ENCODE data around the gene PRIM2.
"Not testable (repeated sequence)": the region's sequence is repeated elsewhere in the genome, so short reads cannot be mapped to it uniquely, and the experiment has no call there.

PRIM2 gene

DNA sequence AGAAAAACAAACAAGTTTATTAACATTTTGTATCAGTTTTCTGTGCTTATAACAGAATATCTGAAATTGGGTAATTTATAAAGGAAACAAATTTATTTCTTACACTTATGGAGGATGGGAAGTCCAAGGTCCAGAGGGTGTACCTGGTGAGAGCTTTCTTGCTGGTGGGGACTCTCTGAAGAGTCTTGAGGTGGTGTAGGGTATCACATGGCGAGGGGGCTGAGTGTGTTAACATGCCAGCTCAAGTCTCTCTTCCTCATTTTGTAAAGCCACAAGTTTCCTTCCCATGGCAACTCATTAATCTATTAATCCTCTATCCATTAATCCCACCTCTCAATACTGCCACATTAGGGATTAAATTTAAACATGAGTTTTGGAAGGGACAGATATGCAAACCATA, 212.3 kb downstream of the PRIM2 start:
- not testable (repeated sequence) for H3K27ac ChIP-seq (ENCODE audit: low read length); H3K4me3 ChIP-seq (ENCODE audit: low read length); H3K36me3 ChIP-seq (ENCODE audit: insufficient read depth, low read depth, low read length); H3K9me3 ChIP-seq (ENCODE audit: insufficient read depth, low read depth, low read length); H3K9ac ChIP-seq (ENCODE audit: low read depth, low read length); H3K4me1 ChIP-seq (ENCODE audit: insufficient read depth, low read length); H3K27me3 ChIP-seq (ENCODE audit: insufficient read depth, low read length)

DNA sequence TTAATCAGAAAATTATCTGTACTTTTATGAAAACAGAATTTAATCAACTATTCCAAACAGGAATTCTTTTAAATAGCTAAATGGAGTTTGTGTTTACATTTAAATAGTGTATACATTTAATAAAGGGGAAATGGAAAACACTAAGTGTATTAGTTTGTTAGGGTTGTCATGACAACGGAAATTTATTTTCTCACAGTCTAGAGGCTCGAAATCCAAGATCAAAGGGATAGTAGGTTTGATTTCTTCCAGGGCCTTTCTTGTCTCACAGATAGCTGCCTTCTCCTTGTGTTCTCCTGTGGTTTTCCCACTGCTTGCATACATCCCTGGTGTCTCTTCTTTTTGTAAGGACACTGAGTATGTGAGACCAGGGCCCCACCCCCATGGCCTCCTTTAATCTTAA, 215.2 kb downstream of the PRIM2 start:
- not testable (repeated sequence) for H3K4me1 ChIP-seq (ENCODE audit: insufficient read depth, low read length); H3K27me3 ChIP-seq (ENCODE audit: insufficient read depth, low read length); H3K9ac ChIP-seq (ENCODE audit: low read depth, low read length); H3K36me3 ChIP-seq (ENCODE audit: insufficient read depth, low read depth, low read length); H3K9me3 ChIP-seq (ENCODE audit: insufficient read depth, low read depth, low read length); H3K27ac ChIP-seq (ENCODE audit: low read length); H3K4me3 ChIP-seq (ENCODE audit: low read length)

GRCh38 chr6:57535121-57535520, 217.7 kb downstream of the PRIM2 start:
- not testable (repeated sequence) for H3K4me3 ChIP-seq (ENCODE audit: low read length); H3K27ac ChIP-seq (ENCODE audit: low read length); H3K36me3 ChIP-seq (ENCODE audit: insufficient read depth, low read depth, low read length); H3K4me1 ChIP-seq (ENCODE audit: insufficient read depth, low read length); H3K27me3 ChIP-seq (ENCODE audit: insufficient read depth, low read length); H3K9ac ChIP-seq (ENCODE audit: low read depth, low read length); H3K9me3 ChIP-seq (ENCODE audit: insufficient read depth, low read depth, low read length)

GRCh38 chr6:57535994-57536393, 218.6 kb downstream of the PRIM2 start:
- not testable (repeated sequence) for H3K9me3 ChIP-seq (ENCODE audit: insufficient read depth, low read depth, low read length); H3K4me3 ChIP-seq (ENCODE audit: low read length); H3K9ac ChIP-seq (ENCODE audit: low read depth, low read length); H3K4me1 ChIP-seq (ENCODE audit: insufficient read depth, low read length); H3K27ac ChIP-seq (ENCODE audit: low read length); H3K36me3 ChIP-seq (ENCODE audit: insufficient read depth, low read depth, low read length); H3K27me3 ChIP-seq (ENCODE audit: insufficient read depth, low read length)

- H3K4me1 ChIP-seq (ENCODE audit: insufficient read depth, low read length); H3K36me3 ChIP-seq (ENCODE audit: insufficient read depth, low read depth, low read length); H3K9ac ChIP-seq (ENCODE audit: low read depth, low read length); H3K27me3 ChIP-seq (ENCODE audit: insufficient read depth, low read length); H3K4me3 ChIP-seq (ENCODE audit: low read length); H3K27ac ChIP-seq (ENCODE audit: low read length); H3K9me3 ChIP-seq (ENCODE audit: insufficient read depth, low read depth, low read length): not testable (repeated sequence)
Measured at GRCh38 chr6:57537916-57538315, 220.5 kb downstream of the PRIM2 start.

DNA sequence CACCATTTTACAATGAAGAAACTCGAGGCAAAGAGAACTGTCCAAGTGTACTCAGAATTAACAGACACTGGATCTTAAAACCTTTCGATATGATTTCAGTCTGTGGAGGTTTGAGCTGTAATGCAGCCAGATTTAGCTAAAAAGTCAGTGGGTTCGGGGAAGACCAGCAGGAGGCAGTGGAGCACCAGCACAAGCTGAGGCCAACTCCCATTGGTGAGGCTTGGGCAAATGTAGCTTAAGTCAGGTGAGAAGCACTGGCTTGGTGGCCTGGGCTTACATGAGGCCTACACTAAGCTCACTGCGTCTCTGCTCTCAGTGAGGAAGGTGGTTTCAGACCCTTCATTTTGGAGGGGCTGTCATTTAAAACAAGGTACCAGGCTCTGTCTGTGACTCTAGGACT, 234.5 kb downstream of the PRIM2 start:
- H3K27ac ChIP-seq (ENCODE audit: low read length); H3K4me1 ChIP-seq (ENCODE audit: insufficient read depth, low read length); H3K9ac ChIP-seq (ENCODE audit: low read depth, low read length); H3K36me3 ChIP-seq (ENCODE audit: insufficient read depth, low read depth, low read length); H3K4me3 ChIP-seq (ENCODE audit: low read length); H3K27me3 ChIP-seq (ENCODE audit: insufficient read depth, low read length); H3K9me3 ChIP-seq (ENCODE audit: insufficient read depth, low read depth, low read length): not testable (repeated sequence)

GRCh38 chr6:57557855-57558254, 240.4 kb downstream of the PRIM2 start:
- not testable (repeated sequence) for H3K9me3 ChIP-seq (ENCODE audit: insufficient read depth, low read depth, low read length); H3K9ac ChIP-seq (ENCODE audit: low read depth, low read length); H3K27ac ChIP-seq (ENCODE audit: low read length); H3K4me3 ChIP-seq (ENCODE audit: low read length); H3K4me1 ChIP-seq (ENCODE audit: insufficient read depth, low read length); H3K27me3 ChIP-seq (ENCODE audit: insufficient read depth, low read length); H3K36me3 ChIP-seq (ENCODE audit: insufficient read depth, low read depth, low read length)

GRCh38 chr6:57559170-57559569, 241.7 kb downstream of the PRIM2 start:
- not testable (repeated sequence) for H3K27me3 ChIP-seq (ENCODE audit: insufficient read depth, low read length); H3K9me3 ChIP-seq (ENCODE audit: insufficient read depth, low read depth, low read length); H3K9ac ChIP-seq (ENCODE audit: low read depth, low read length); H3K36me3 ChIP-seq (ENCODE audit: insufficient read depth, low read depth, low read length); H3K27ac ChIP-seq (ENCODE audit: low read length); H3K4me3 ChIP-seq (ENCODE audit: low read length); H3K4me1 ChIP-seq (ENCODE audit: insufficient read depth, low read length)

DNA sequence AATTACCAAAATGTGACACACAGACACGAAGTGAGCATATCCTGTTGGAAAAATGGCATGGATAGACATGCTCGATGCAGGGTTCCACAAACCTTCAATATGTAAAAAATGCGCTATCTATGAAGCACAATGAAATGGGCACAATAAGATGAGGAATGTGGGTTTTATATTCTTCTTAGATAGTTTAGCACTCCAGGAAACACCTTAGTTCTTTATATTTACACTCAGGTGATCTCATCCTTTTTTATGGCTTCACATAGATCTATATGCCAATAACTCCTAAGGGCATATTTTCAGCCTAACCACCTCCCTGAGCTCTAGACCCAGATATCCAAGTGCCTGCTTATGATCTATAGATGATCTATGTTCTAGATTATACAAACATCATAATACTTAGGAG, 244.8 kb downstream of the PRIM2 start:
- H3K27ac ChIP-seq (ENCODE audit: low read length); H3K9ac ChIP-seq (ENCODE audit: low read depth, low read length); H3K9me3 ChIP-seq (ENCODE audit: insufficient read depth, low read depth, low read length); H3K36me3 ChIP-seq (ENCODE audit: insufficient read depth, low read depth, low read length); H3K4me3 ChIP-seq (ENCODE audit: low read length); H3K4me1 ChIP-seq (ENCODE audit: insufficient read depth, low read length); H3K27me3 ChIP-seq (ENCODE audit: insufficient read depth, low read length): not testable (repeated sequence)

GRCh38 chr6:57572119-57572518, 254.7 kb downstream of the PRIM2 start:
- H3K36me3 ChIP-seq (ENCODE audit: insufficient read depth, low read depth, low read length); H3K9me3 ChIP-seq (ENCODE audit: insufficient read depth, low read depth, low read length); H3K27me3 ChIP-seq (ENCODE audit: insufficient read depth, low read length); H3K9ac ChIP-seq (ENCODE audit: low read depth, low read length); H3K27ac ChIP-seq (ENCODE audit: low read length); H3K4me3 ChIP-seq (ENCODE audit: low read length); H3K4me1 ChIP-seq (ENCODE audit: insufficient read depth, low read length): not testable (repeated sequence)

DNA sequence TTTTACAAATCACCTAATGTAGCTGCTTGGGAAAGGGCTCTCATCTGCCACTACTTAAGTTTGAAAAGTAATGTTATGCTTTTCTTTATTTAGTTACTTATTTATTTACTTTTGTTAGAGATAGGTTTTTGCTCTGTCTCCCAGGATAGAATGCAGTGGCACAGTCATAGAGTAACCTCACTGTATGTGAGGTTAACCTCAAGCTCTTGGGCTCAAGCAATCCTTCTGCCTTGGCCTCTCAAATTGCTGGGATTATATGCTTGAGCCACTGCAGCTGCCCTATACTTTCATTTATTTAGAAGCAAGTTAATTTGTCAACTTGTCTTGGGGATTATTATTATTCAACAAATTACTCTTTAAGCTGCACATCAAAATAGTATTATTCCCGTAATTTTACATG, 255.4 kb downstream of the PRIM2 start:
- not testable (repeated sequence) for H3K4me1 ChIP-seq (ENCODE audit: insufficient read depth, low read length); H3K9me3 ChIP-seq (ENCODE audit: insufficient read depth, low read depth, low read length); H3K36me3 ChIP-seq (ENCODE audit: insufficient read depth, low read depth, low read length); H3K4me3 ChIP-seq (ENCODE audit: low read length); H3K27me3 ChIP-seq (ENCODE audit: insufficient read depth, low read length); H3K27ac ChIP-seq (ENCODE audit: low read length); H3K9ac ChIP-seq (ENCODE audit: low read depth, low read length)

DNA sequence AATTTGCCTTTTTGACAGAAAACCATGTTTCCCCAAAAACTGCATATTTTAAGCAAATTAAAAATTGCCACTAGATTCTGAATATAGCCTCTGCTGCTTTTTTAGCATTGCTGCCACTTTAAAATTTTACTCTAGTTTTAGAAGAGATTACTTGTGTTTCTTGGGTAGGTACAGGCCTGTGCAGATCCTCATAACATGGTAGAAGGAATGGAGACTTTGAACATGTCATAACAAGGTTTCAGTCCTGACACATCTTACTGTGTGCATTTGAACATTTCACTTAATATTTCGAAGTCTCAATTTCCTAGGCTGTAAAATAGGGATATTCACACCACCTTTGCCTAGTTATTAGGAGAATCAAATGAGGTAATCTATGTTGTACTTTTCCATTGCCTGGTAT, 259.6 kb downstream of the PRIM2 start:
- not testable (repeated sequence) for H3K9ac ChIP-seq (ENCODE audit: low read depth, low read length); H3K27me3 ChIP-seq (ENCODE audit: insufficient read depth, low read length); H3K4me3 ChIP-seq (ENCODE audit: low read length); H3K36me3 ChIP-seq (ENCODE audit: insufficient read depth, low read depth, low read length); H3K9me3 ChIP-seq (ENCODE audit: insufficient read depth, low read depth, low read length); H3K27ac ChIP-seq (ENCODE audit: low read length); H3K4me1 ChIP-seq (ENCODE audit: insufficient read depth, low read length)

GRCh38 chr6:57579489-57579888, 262.1 kb downstream of the PRIM2 start:
- H3K36me3 ChIP-seq (ENCODE audit: insufficient read depth, low read depth, low read length); H3K9me3 ChIP-seq (ENCODE audit: insufficient read depth, low read depth, low read length); H3K9ac ChIP-seq (ENCODE audit: low read depth, low read length); H3K4me3 ChIP-seq (ENCODE audit: low read length); H3K27ac ChIP-seq (ENCODE audit: low read length); H3K4me1 ChIP-seq (ENCODE audit: insufficient read depth, low read length); H3K27me3 ChIP-seq (ENCODE audit: insufficient read depth, low read length): not testable (repeated sequence)

Data from iPS-20b (cell line).